ENCODE measurements around the gene GATA5.

Gene GATA5

GRCh38 chr20:62422636-62423325 is 53.0 kb downstream of the GATA5 start:
- Histone ChIP-seq H3K4me3 (replicated peaks; ENCODE audit: insufficient read depth, low read length) (no peak overlapping the region), H3K27me3 (ENCODE audit: insufficient read depth, poor library complexity, severe bottlenecking) (peaks cover 8% of the 10 kb centered on the region), H3K27ac (replicated peaks) (no peak overlapping the region)
- DNase-seq (ENCODE audit: low read depth in 1 of 2, low spot score in 1 of 2) = no peak
- TF ChIP-seq GABPA (IDR thresholded peaks at IDR 0.05; ENCODE audit: low read depth) (no peak), SPI1 (IDR thresholded peaks at IDR 0.05; ENCODE audit: borderline replicate concordance, low read depth) (no peak), POLR2AphosphoS5 (IDR thresholded peaks at IDR 0.05; ENCODE audit: low read depth) (no peak), REST (IDR thresholded peaks at IDR 0.05; ENCODE audit: insufficient replicate concordance, low read depth) (no peak)
- TF ChIP-seq, protein P1, sequence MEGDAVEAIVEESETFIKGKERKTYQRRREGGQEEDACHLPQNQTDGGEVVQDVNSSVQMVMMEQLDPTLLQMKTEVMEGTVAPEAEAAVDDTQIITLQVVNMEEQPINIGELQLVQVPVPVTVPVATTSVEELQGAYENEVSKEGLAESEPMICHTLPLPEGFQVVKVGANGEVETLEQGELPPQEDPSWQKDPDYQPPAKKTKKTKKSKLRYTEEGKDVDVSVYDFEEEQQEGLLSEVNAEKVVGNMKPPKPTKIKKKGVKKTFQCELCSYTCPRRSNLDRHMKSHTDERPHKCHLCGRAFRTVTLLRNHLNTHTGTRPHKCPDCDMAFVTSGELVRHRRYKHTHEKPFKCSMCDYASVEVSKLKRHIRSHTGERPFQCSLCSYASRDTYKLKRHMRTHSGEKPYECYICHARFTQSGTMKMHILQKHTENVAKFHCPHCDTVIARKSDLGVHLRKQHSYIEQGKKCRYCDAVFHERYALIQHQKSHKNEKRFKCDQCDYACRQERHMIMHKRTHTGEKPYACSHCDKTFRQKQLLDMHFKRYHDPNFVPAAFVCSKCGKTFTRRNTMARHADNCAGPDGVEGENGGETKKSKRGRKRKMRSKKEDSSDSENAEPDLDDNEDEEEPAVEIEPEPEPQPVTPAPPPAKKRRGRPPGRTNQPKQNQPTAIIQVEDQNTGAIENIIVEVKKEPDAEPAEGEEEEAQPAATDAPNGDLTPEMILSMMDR (IDR thresholded peaks at IDR 0.05; ENCODE audit: insufficient read depth, low read length) = no peak

GRCh38 chr20:62421716-62421990 is 54.1 kb downstream of the GATA5 start:
- DNase-seq (ENCODE audit: low read depth in 1 of 2, low spot score in 1 of 2) = no peak
- TF ChIP-seq REST (IDR thresholded peaks at IDR 0.05; ENCODE audit: insufficient replicate concordance, low read depth) = no peak
- no peak for TF ChIP-seq GABPA (IDR thresholded peaks at IDR 0.05; ENCODE audit: low read depth)
- no peak for TF ChIP-seq SPI1 (IDR thresholded peaks at IDR 0.05; ENCODE audit: borderline replicate concordance, low read depth)
- TF ChIP-seq, protein P1 (IDR thresholded peaks at IDR 0.05; ENCODE audit: insufficient read depth, low read length) = no peak
- TF ChIP-seq POLR2AphosphoS5 (IDR thresholded peaks at IDR 0.05; ENCODE audit: low read depth) = no peak
- Histone ChIP-seq H3K4me3 (replicated peaks; ENCODE audit: insufficient read depth, low read length) (no peak overlapping the region), H3K27ac (replicated peaks) (no peak overlapping the region), H3K27me3 (ENCODE audit: insufficient read depth, poor library complexity, severe bottlenecking) (peaks cover 10% of the 10 kb centered on the region)

- Histone ChIP-seq H3K27me3 (ENCODE audit: insufficient read depth, poor library complexity, severe bottlenecking) (peaks cover 13% of the 10 kb centered on the region), H3K4me3 (replicated peaks; ENCODE audit: insufficient read depth, low read length) (no peak overlapping the region), H3K27ac (replicated peaks) (no peak overlapping the region)
- DNase-seq (ENCODE audit: low read depth in 1 of 2, low spot score in 1 of 2) = no peak
- TF ChIP-seq GABPA (IDR thresholded peaks at IDR 0.05; ENCODE audit: low read depth) = no peak
- no peak for TF ChIP-seq SPI1 (IDR thresholded peaks at IDR 0.05; ENCODE audit: borderline replicate concordance, low read depth)
These were observed 54.7 kb downstream of the GATA5 start for GRCh38 chr20:62420846-62421715.

GRCh38 chr20:62419759-62420158 is 56.0 kb downstream of the GATA5 start:
- H3K27me3 ChIP-seq (ENCODE audit: insufficient read depth, poor library complexity, severe bottlenecking) = peaks cover 13% of the 10 kb centered on the region
- TF ChIP-seq REST (IDR thresholded peaks at IDR 0.05; ENCODE audit: insufficient replicate concordance, low read depth) = no peak
- TF ChIP-seq POLR2AphosphoS5 (IDR thresholded peaks at IDR 0.05; ENCODE audit: low read depth) = no peak
- TF ChIP-seq, protein P1 (IDR thresholded peaks at IDR 0.05; ENCODE audit: insufficient read depth, low read length) = no peak
- no peak for TF ChIP-seq SPI1 (IDR thresholded peaks at IDR 0.05; ENCODE audit: borderline replicate concordance, low read depth)
- TF ChIP-seq GABPA (IDR thresholded peaks at IDR 0.05; ENCODE audit: low read depth) = no peak
- no peak overlapping the region for H3K4me3 ChIP-seq (replicated peaks; ENCODE audit: insufficient read depth, low read length)

More at GRCh38 chr20:62419759-62420158, 56.0 kb downstream of the GATA5 start:
- no peak overlapping the region for H3K27ac ChIP-seq (replicated peaks)
- DNase-seq (ENCODE audit: low read depth in 1 of 2, low spot score in 1 of 2) = no peak
